Mesenchymal stem cell (in vitro differentiated cells and primary cell): ENCODE data around the gene SEC22A.

Experiments
- DNase-seq: peaks from one replicate; pipeline ENCODE4 v3.0.0-alpha.2; 2013
- H2AFZ ChIP-seq: one replicate; pipeline ENCODE4 v1.6.1; 2013; ENCODE audit warnings: low read depth, mild to moderate bottlenecking, control low read depth, inconsistent platforms, low read length, moderate library complexity
- H2AK5ac ChIP-seq: 2 replicates; pipeline ENCODE4 v1.6.1; 2013; ENCODE audit warnings: low read length, moderate library complexity, mild to moderate bottlenecking, inconsistent platforms; ENCODE audit not compliant: severe bottlenecking
- H2BK120ac ChIP-seq: one replicate; pipeline ENCODE4 v1.6.1; 2013; ENCODE audit warnings: low read depth, mild to moderate bottlenecking, inconsistent platforms, low read length, moderate library complexity
- H2BK12ac ChIP-seq, 2 experiments: one replicate each; pipeline ENCODE4 v1.6.1; 2013; ENCODE audit warnings: inconsistent platforms in 2 of 2, low read length in 2 of 2, mild to moderate bottlenecking in 2 of 2, moderate library complexity in 2 of 2, control low read depth in 1 of 2
- H2BK15ac ChIP-seq: one replicate; pipeline ENCODE4 v1.6.1; 2013; ENCODE audit warnings: mild to moderate bottlenecking, low read depth, inconsistent platforms; ENCODE audit not compliant: poor library complexity, severe bottlenecking
- H2BK5ac ChIP-seq: 2 replicates; pipeline ENCODE4 v1.6.1; 2013; ENCODE audit warnings: low read depth, mild to moderate bottlenecking, low read length, control low read depth, inconsistent platforms; ENCODE audit not compliant: poor library complexity, severe bottlenecking
- H3K14ac ChIP-seq, 2 experiments: one replicate each; pipeline ENCODE4 v1.6.1; 2013; ENCODE audit warnings: inconsistent platforms in 2 of 2, low read length in 2 of 2, control low read depth in 1 of 2, mild to moderate bottlenecking in 1 of 2, moderate library complexity in 1 of 2
- H3K18ac ChIP-seq, 2 experiments: one replicate each; pipeline ENCODE4 v1.6.1; 2013; ENCODE audit warnings: inconsistent platforms in 2 of 2, low read length in 2 of 2, control low read depth in 1 of 2, low read depth in 1 of 2, mild to moderate bottlenecking in 1 of 2
- H3K23ac ChIP-seq, 2 experiments: one replicate each; pipeline ENCODE4 v1.6.1; 2013; ENCODE audit warnings: inconsistent platforms in 2 of 2, low read length in 2 of 2, mild to moderate bottlenecking in 2 of 2, moderate library complexity in 2 of 2, control low read depth in 1 of 2
- H3K27ac ChIP-seq: 2 replicates; pipeline ENCODE4 v1.5.1; 2013; ENCODE audit warnings: mild to moderate bottlenecking, moderate library complexity, low read length, control low read depth, inconsistent platforms; ENCODE audit not compliant: poor library complexity, severe bottlenecking
- H3K27me3 ChIP-seq, 2 experiments: 2 replicates each; pipeline versions ENCODE4 v1.6.1 to v1.7.0; 2013; ENCODE audit warnings: low read length in 2 of 2, mild to moderate bottlenecking in 2 of 2, moderate library complexity in 2 of 2, control low read depth in 1 of 2, inconsistent platforms in 1 of 2; ENCODE audit not compliant: control insufficient read depth in 1 of 2, insufficient read depth in 1 of 2
- H3K36me3 ChIP-seq, 2 experiments: 2 replicates each; pipeline versions ENCODE4 v1.6.1 to v1.7.0; 2013; ENCODE audit warnings: low read length in 2 of 2, control low read depth in 1 of 2, inconsistent platforms in 1 of 2, low read depth in 1 of 2, mild to moderate bottlenecking in 1 of 2; ENCODE audit not compliant: insufficient read depth in 2 of 2, control insufficient read depth in 1 of 2
- H3K4ac ChIP-seq, 2 experiments: one replicate each; pipeline ENCODE4 v1.6.1; 2013; ENCODE audit warnings: inconsistent platforms in 2 of 2, low read length in 2 of 2, mild to moderate bottlenecking in 2 of 2, moderate library complexity in 2 of 2, control low read depth in 1 of 2, low read depth in 1 of 2
- H3K4me1 ChIP-seq: 2 replicates; pipeline ENCODE4 v1.6.1; 2013; ENCODE audit warnings: low read depth, low read length, control low read depth; ENCODE audit not compliant: control insufficient read depth, insufficient read depth
- H3K4me2 ChIP-seq: 2 replicates; pipeline ENCODE4 v1.6.1; 2013; ENCODE audit warnings: low read length, mild to moderate bottlenecking, inconsistent platforms; ENCODE audit not compliant: poor library complexity, severe bottlenecking
- H3K4me3 ChIP-seq, 2 experiments: 2 replicates each; pipeline versions ENCODE4 v1.5.1 to v1.7.0; 2013; ENCODE audit warnings: low read length in 2 of 2, mild to moderate bottlenecking in 2 of 2, control low read depth in 1 of 2, low read depth in 1 of 2; ENCODE audit not compliant: insufficient read depth in 1 of 2
- H3K79me1 ChIP-seq: replicated peaks from 2 replicates; pipeline ENCODE4 v1.6.1; 2013; ENCODE audit warnings: mild to moderate bottlenecking, control low read depth, low read length, inconsistent platforms; ENCODE audit not compliant: poor library complexity, severe bottlenecking
- H3K9ac ChIP-seq: 2 replicates; pipeline ENCODE4 v1.7.0; 2013; ENCODE audit warnings: mild to moderate bottlenecking, low read length, moderate library complexity
- H3K9me3 ChIP-seq: 2 replicates; pipeline ENCODE4 v1.7.0; 2013; ENCODE audit warnings: mild to moderate bottlenecking, low read length; ENCODE audit not compliant: control insufficient read depth
- H4K8ac ChIP-seq: one replicate; pipeline ENCODE4 v1.6.1; 2013; ENCODE audit warnings: inconsistent platforms, mild to moderate bottlenecking, low read length, moderate library complexity
- H4K91ac ChIP-seq: one replicate; pipeline ENCODE4 v1.6.1; 2013; ENCODE audit warnings: mild to moderate bottlenecking, low read length, inconsistent platforms
- WGBS: methylation state at CpG from one replicate; pipeline ENCODE4 v1.1.7; 2013; ENCODE audit warnings: mixed read lengths; 5-methylcytosine and 5-hydroxymethylcytosine counted together

SEC22A gene

DNA sequence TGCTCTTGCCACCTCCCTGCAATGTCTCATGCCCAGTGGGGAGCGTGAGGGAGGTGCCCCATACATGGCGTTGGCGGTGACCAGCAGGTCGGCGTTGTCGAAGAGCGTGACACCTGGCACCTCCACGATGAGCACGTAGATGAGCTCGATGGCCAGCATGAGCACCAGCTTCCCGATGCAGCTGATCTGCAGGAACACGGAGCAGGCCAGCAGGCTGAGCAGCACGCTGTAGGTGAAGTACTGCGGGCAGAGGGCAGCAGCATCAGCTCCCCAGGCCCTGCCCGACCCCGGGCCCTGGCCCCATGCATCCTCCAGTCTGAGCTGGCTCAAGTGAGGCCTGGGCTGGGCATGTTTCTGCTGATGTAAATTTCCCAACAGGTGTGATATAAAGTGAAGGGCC is 98.3 kb downstream of the SEC22A start:
- peaks cover 22 to 56% of the 10 kb centered on the region in 2 experiments for H3K27me3 ChIP-seq
- no peak overlapping the region for H3K27ac ChIP-seq
- H3K9me3 ChIP-seq, result peaks cover 2% of the 10 kb centered on the region
- no peak overlapping the region for H2BK5ac ChIP-seq
- no peak for DNase-seq
- H3K4me1 ChIP-seq, result peaks cover 4% of the 10 kb centered on the region
- no peak overlapping the region for H3K14ac ChIP-seq
- no peak overlapping the region for H3K9ac ChIP-seq
- H2BK15ac ChIP-seq, result no peak overlapping the region
- no peak overlapping the region for H3K18ac ChIP-seq
- H3K36me3 ChIP-seq, result no peaks in the 10 kb centered on the region
- no peak overlapping the region for H4K8ac ChIP-seq
- no peak overlapping the region for H4K91ac ChIP-seq
- H2BK12ac ChIP-seq, result no peak overlapping the region
- H3K4ac ChIP-seq, result no peak overlapping the region
- H2AFZ ChIP-seq, result no peak overlapping the region
- no peak overlapping the region for H3K4me3 ChIP-seq
- H3K23ac ChIP-seq, result no peak overlapping the region
- H3K79me1 ChIP-seq, result no peaks in the 10 kb centered on the region
- 93% methylated on average over 16 of the region's 16 CpGs for WGBS
- H2BK120ac ChIP-seq, result no peak overlapping the region
- no peak overlapping the region for H3K4me2 ChIP-seq
- H2AK5ac ChIP-seq, result no peak overlapping the region

DNA sequence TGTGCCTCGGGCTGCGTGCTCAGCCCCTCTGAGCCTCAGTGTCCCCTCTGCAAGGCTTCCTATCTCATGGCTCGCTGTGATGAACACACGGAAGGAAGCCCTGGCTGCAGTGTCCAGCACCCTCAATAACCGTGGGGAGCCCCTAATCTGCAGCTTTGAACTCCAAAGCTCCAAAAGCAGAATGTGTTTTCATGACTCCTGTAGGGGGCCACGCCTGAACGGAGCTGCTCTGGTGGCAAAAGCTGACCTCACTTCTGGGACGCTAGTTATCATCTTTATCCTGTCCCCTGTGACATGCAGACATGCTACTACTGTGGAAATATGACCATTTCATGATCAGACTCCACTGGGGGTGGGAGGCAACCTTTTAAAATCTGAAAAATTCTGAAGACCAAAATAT is 98.8 kb downstream of the SEC22A start:
- H2AK5ac ChIP-seq, result no peak overlapping the region
- H3K9ac ChIP-seq, result no peak overlapping the region
- no peak overlapping the region for H2BK12ac ChIP-seq
- H2BK15ac ChIP-seq, result no peak overlapping the region
- no peak overlapping the region for H3K4me3 ChIP-seq
- H3K23ac ChIP-seq, result no peak overlapping the region
- peaks cover 4% of the 10 kb centered on the region for H3K4me1 ChIP-seq
- H2BK120ac ChIP-seq, result no peak overlapping the region
- H3K36me3 ChIP-seq, result no peaks in the 10 kb centered on the region
- 78% methylated on average over 8 of the region's 8 CpGs for WGBS
- H4K91ac ChIP-seq, result no peak overlapping the region
- H2AFZ ChIP-seq, result no peak overlapping the region
- no peak overlapping the region for H4K8ac ChIP-seq
- no peak overlapping the region for H3K4me2 ChIP-seq
- H3K4ac ChIP-seq, result no peak overlapping the region
- peaks cover 5% of the 10 kb centered on the region for H3K9me3 ChIP-seq
- no peak overlapping the region for H3K14ac ChIP-seq
- no peak overlapping the region for H3K27ac ChIP-seq
- H3K18ac ChIP-seq, result no peak overlapping the region
- no peak for DNase-seq
- H3K79me1 ChIP-seq, result no peaks in the 10 kb centered on the region
- H3K27me3 ChIP-seq, result peaks cover 22 to 56% of the 10 kb centered on the region in 2 experiments
- no peak overlapping the region for H2BK5ac ChIP-seq

DNA sequence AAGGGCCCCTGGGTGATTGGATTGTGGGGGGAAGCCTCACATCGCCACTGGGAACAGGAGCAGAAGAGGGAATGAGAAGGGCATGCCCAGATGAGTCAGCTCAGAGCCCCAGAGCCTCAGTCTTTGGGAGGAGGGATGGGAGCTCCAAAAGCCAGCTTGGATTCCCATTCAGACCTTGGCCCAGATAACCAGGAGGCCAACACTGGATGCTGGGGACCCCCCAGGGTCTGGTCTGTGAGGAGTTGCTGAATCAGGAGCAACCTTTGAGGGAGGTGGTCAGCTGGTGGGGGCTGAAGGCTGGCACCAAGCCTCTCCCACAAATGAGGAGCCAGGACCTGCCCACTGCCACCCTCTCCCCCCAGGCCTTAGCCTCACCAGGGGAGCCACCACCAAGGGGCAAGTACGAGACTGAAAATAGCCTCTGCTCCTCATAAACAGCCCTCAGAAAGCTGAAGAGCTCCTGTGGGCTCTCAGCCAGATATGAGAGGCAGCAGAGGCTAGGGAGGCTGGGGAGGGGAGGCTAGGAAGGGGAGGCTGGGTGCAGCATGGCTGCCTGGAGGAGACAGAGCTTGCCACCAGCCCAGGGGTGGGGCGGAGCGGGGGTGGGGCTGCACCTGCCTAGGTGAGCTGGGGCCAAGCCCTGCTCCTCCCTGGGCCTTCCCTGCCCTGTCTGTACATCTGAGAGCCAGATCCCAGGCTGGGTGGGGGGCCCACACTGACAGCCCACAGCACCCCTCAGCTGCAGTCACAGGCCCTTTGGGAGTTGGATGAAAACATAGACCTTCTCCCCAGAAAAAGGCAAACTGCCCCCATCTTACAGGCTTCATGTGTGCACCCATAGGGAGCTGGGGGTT is 99.8 kb downstream of the SEC22A start:
- H4K91ac ChIP-seq, result no peak overlapping the region
- no peak overlapping the region for H3K23ac ChIP-seq
- H2BK120ac ChIP-seq, result no peak overlapping the region
- no peak overlapping the region for H4K8ac ChIP-seq
- WGBS, result 59% methylated on average over 3 of the region's 4 CpGs
- DNase-seq, result no peak
- H2AFZ ChIP-seq, result no peak overlapping the region
- no peak overlapping the region for H2BK15ac ChIP-seq
- no peak overlapping the region for H3K9ac ChIP-seq
- H3K36me3 ChIP-seq, result no peaks in the 10 kb centered on the region
- no peak overlapping the region for H3K18ac ChIP-seq
- H3K4me1 ChIP-seq, result peaks cover 4% of the 10 kb centered on the region
- peaks cover 5% of the 10 kb centered on the region for H3K9me3 ChIP-seq
- H3K27ac ChIP-seq, result no peak overlapping the region
- no peak overlapping the region for H3K14ac ChIP-seq
- H2BK12ac ChIP-seq, result no peak overlapping the region
- no peak overlapping the region for H3K4ac ChIP-seq
- no peak overlapping the region for H2AK5ac ChIP-seq
- H2BK5ac ChIP-seq, result no peak overlapping the region
- peaks cover 20 to 54% of the 10 kb centered on the region in 2 experiments for H3K27me3 ChIP-seq
- H3K79me1 ChIP-seq, result no peaks in the 10 kb centered on the region
- H3K4me3 ChIP-seq, result no peak overlapping the region
- H3K4me2 ChIP-seq, result no peak overlapping the region

DNA sequence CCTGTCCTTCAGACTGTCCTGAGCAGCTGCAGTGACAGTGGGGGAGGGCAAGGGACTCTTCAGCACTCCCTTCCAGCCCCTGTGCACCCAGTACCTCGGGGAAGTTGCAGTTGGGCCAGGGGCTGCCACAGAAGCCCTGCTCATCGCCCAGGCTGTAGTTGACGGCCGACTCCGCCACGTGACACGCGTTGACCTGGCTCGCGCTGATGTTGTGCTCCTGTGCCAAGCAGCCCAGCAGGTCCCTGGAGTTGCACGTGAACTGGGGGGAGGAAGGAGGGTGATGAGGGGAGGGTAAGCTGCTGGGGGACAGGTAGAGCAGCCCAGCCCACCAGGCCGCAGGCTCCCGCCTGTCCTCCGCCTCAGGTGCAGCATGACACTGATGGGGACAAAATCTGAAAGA is 101.2 kb downstream of the SEC22A start:
- peaks cover 29 to 49% of the 10 kb centered on the region in 2 experiments for H3K27me3 ChIP-seq
- no peak overlapping the region for H3K23ac ChIP-seq
- no peak overlapping the region for H3K4ac ChIP-seq
- no peak overlapping the region for H2AFZ ChIP-seq
- H2BK5ac ChIP-seq, result no peak overlapping the region
- DNase-seq, result no peak
- no peak overlapping the region for H2AK5ac ChIP-seq
- no peak overlapping the region for H3K9ac ChIP-seq
- 87% methylated on average over 14 of the region's 14 CpGs for WGBS
- H3K18ac ChIP-seq, result no peak overlapping the region
- no peak overlapping the region for H3K27ac ChIP-seq
- no peak overlapping the region for H3K14ac ChIP-seq
- no peak overlapping the region for H2BK12ac ChIP-seq
- H3K36me3 ChIP-seq, result no peaks in the 10 kb centered on the region
- H3K4me3 ChIP-seq, result no peak overlapping the region
- no peak overlapping the region for H4K8ac ChIP-seq
- H2BK120ac ChIP-seq, result no peak overlapping the region
- no peak overlapping the region for H3K4me2 ChIP-seq
- no peaks in the 10 kb centered on the region for H3K79me1 ChIP-seq
- H3K9me3 ChIP-seq, result peaks cover 5% of the 10 kb centered on the region
- no peak overlapping the region for H4K91ac ChIP-seq
- H3K4me1 ChIP-seq, result peaks cover 4% of the 10 kb centered on the region
- H2BK15ac ChIP-seq, result no peak overlapping the region
